NCI-H748 treated with DMSO at 0.1 percent for 48 hours (cell line): ENCODE data around the gene FCSK.
"Not testable (repeated sequence)": the region's sequence is repeated elsewhere in the genome, so short reads cannot be mapped to it uniquely, and the experiment has no call there.

Source experiments
- DNase-seq: peaks from one replicate; lab custom pipeline; 2025; lab: John Stamatoyannopoulos, UW

Gene FCSK

DNA sequence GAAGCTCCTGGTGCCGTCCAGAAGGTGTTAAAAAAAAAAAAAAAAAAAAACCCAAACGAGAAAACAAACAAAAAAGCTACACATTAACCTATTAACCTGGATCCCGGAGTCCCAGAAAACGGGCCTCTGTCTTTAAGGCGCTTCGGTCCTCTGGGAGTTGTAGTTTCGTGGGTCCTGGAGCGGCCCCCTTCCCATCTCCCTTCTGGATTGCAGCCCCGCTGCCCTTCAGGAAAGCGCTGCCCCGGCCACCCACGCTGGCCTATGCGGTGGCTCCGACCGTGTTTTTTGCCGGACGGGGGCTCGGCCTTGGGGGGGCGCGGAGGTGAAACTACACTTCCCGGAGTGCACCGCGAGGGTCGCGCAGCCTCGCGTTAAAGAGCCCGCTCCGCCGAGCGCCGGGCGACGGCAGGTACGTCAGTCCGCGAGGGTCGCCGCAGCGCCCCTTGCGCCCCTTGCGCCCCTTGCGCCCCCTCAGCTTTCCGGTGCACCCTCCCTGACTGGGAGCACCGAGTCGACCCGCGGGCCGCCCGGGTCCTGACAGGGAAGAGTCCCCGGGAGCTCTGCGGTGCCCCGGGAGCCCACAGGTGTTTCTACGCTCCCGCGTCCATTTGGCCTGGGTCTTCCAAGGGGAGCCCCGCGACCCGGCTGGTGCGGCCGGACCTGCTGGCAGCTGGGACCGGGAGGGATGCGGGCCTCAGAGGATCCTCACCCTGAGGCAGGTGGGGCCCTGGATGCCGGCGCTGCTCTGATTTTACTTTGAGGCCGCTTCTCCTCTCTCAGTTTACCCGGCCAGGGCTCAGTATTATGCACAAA lies at the start of gene FCSK:
TSS of gene FCSK (plus strand) at position 374 of the 813 bp plus-strand sequence. CDS start 8,596 bp downstream, outside the sequence.
- peak; percentile 26 for DNase-seq

- not testable (repeated sequence) for DNase-seq
Measured at GRCh38 chr16:70406104-70406503, 48.3 kb upstream of the FCSK start.

GRCh38 chr16:70407811-70408274 lies 46.6 kb upstream of the FCSK start:
- no peak for DNase-seq

DNA sequence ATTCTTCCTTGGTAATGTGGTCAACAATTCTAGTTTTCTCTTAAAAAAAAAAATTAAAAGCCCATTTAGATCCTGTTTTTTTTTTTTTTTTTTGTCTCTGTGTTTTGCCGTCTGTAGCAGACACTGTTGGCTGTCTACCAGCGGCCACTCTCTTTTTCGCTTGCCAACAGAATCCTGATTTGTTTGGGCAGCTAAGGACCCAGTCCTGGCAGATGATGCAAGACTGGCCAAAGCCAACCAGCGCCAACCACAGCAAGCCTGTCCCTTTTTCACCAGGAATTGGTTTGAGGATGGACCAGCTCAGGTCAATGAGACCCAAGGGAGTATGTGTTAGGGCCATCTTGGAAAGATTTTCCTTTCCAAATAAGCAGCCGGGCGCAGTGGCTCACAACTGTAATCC lies 43.7 kb upstream of the FCSK start:
- DNase-seq, result no peak

DNA sequence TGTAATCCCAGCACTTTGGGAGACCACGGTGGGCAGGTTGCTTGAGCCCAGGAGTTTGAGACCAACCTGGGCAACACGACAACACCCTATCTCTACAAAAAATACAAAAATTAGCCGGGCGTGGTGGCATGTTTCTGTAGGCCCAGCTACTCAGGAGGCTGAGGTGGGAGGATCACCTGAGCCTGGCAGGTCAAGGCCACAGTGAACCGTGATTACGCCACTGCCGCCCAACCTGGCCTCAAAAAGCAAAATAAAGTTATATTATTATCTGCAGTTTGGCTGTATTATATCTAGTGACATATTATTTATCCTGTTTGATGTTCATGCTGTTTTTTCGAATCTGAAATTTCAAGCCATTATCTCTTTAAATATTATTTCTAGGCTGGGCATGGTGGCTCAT lies 42.0 kb upstream of the FCSK start:
- no peak for DNase-seq

- DNase-seq, result not testable (repeated sequence)
Measured at GRCh38 chr16:70413572-70413971, 40.8 kb upstream of the FCSK start.

DNA sequence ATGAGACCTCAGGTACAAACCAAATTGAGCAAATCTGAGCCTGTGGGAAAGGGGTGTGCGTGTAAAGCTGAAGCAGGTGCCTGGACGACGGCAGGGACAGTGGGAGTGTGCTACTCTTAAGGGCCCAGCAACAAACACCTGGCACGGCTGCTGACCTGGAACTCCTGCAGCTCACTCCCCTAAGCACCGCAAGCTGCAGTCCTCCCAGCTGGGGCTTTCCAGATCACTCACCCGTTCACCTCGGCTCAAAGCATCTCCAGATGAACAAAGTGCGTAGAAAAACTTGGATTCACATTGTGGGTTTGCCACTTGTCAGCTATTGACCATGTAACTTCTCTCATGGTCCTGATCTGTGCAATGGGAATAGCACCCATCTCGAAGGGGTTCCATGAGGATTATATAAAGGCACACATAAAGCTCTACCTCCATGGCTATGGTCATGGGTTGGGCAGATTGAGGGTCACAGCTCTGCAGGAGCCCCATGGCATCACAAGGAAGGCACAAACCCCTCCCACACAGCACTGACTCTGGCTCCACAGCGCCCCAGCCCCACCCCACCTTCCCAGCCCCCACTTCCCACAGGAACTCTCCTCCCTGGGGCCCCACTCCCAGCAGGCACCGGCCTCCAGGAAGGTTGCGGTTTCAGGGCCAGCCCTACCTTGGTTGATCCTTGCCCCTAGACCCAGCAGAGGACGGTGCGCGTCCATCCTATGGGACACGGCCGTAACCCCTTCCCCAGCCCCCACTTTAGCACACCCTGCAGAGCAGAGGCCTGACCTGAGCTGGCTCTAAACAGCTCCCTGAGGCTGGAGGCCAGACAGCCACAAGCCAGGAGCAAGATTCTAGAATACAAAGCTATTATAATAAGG lies 37.4 kb upstream of the FCSK start:
- DNase-seq, result no peak

GRCh38 chr16:70417661-70418060 lies 36.7 kb upstream of the FCSK start:
- no peak for DNase-seq

DNA sequence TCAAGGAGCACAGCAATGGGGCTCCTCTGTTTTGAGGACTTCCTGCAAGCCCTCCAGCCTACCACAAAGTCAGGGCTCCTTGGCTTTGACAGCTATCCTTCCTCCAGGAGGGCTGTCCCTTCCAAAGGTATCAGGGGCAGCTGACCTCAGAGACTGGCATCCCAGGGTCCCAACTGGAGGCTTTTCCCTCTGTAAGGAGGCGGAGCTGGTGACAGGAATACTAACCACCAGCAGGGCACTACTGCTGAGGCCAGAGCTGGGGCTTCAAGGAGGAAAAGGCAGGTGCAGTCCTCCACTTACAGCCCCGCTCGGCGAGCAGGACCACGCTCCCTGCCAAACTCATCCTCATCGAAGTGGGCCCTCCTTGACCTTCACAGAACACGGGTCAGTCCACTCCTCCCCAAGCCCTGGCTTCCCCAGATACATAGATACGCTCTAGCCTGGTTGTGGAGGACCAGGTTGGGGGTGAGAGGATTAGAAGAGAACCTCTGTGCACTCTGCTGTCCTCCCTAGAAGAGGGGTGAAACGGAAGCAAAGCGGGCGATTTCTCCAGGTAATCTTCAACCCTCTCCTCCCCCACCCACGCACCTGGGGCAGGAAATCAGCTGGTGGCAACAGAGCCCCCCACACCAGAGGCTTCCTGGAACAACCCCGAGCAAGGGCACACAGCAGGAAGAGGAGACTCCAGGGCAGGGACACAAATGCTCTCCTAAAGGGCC lies 36.0 kb upstream of the FCSK start:
- no peak for DNase-seq

GRCh38 chr16:70418993-70419318 lies 35.4 kb upstream of the FCSK start:
- DNase-seq, result no peak

DNA sequence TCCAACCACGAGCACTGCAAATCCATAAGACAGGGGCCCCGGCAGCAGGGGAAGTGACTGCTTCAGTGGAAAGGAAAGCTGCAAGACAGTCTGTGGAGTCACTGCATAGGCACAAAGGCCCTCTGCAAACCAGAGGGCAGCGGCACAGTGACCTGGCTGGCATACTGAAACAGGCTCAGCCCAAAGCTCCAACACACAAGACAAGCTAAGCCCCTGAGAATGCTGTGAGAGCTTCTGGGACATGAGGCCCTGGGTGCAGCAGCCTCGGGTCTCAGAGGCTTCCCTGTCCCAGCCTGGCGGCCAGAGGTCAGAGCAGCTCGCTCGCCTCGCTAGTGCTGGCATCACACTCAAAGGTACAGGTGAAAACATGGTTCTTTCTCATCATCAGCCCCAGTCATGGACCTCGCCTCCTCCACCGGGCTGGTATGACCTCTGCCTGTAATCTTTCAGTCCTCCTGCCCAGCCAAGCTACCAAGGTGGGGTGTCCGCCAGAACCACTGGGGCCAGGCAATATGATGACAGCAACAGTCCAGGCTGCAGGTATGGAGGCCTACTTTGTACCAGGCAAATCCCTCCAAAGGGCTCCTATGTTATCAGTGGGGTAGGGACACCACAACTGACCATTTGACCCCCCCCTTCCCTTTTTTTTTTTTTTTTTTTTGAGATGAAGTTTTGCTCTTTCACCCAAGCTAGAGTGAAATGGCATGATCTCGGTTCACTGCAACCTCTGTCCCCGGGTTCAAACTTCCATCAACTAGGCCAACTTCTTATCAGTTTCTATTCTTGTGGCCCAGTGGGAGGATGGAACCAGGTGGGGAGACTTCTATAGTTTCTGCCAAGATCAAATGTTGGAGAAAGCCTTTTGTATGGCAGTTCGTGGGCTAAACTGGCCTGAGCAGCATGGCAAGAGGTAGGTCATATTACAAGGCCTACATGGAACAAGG lies 34.7 kb upstream of the FCSK start:
- no peak for DNase-seq

GRCh38 chr16:70421014-70421413 lies 33.4 kb upstream of the FCSK start:
- no peak for DNase-seq

DNA sequence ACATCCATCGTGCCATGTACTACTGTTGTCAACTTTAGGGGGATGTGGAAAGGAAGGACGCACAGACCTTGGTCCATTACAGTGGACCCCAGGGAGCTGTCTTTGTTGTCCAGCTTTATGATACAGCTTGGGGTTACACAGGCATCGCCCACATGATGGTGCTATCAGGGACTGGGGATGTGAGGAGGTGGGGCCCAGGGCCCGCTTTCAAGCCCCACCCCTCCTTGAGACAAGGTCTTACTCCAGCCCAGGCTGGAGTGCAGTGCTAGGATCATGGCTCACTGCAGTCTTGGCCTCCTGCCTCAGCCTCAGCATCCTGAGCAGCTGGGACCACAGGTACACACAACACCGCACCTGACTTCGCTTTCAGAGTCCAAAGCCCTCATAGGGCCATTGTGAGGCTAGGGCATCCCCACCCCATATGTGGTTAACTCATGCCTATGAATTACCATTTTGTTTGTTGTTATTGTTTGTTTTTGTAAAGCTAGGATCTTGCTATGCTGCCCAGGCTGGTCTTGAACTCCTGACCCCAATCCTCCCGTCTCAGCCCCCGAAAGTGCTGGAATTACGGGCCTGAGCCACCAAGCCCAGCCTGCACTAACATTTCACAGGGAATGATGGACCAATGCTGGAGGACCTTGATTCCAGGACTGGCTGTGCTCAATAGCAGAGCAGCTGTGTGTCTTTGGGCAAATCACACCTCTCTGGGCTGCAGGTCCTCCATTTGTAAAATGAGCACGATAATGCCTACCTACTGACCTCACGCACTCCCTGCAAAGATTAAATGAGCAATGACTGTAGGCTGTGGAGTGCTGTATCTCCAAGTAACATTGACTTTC lies 32.7 kb upstream of the FCSK start:
- DNase-seq, result no peak

GRCh38 chr16:70422543-70422942 lies 31.9 kb upstream of the FCSK start:
- no peak for DNase-seq

GRCh38 chr16:70427786-70428177 lies 26.6 kb upstream of the FCSK start:
- DNase-seq, result no peak

- DNase-seq, result no peak
Measured at GRCh38 chr16:70428178-70428998, 26.0 kb upstream of the FCSK start.

- no peak for DNase-seq
Measured at GRCh38 chr16:70429888-70430666, 24.3 kb upstream of the FCSK start.

GRCh38 chr16:70430667-70431536 lies 23.5 kb upstream of the FCSK start:
- no peak for DNase-seq
